OCI-LY1 (cell line): ENCODE data around the gene AGR3.

Experiments used
- H2AFZ ChIP-seq: fragments of 200-600 bp; sonication (generic), shearing (Covaris generic); 2 replicates; pipeline ENCODE4 v1.6.0; 2014; ENCODE audit warnings: antibody characterized with exemption, mild to moderate bottlenecking, low read length
- H3F3A ChIP-seq: fragments of 200-600 bp; sonication (generic), shearing (Covaris generic); 2 replicates; pipeline ENCODE4 v1.6.0; 2014; ENCODE audit warnings: mild to moderate bottlenecking, antibody characterized with exemption, low read length, moderate library complexity; ENCODE audit not compliant: insufficient read depth
- H3K27ac ChIP-seq: fragments of 200-600 bp; sonication (generic); 2 replicates; pipeline ENCODE4 v1.5.1; 2014; ENCODE audit warnings: low read length, mixed run types, mild to moderate bottlenecking, low read depth; ENCODE audit not compliant: poor library complexity, severe bottlenecking
- H3K27me3 ChIP-seq: fragments of 200-600 bp; sonication (generic); 2 replicates; pipeline ENCODE4 v1.6.0; 2014; ENCODE audit warnings: antibody characterized with exemption, mild to moderate bottlenecking, low read length, moderate library complexity; ENCODE audit not compliant: insufficient read depth
- H3K36me3 ChIP-seq: fragments of 200-600 bp; sonication (generic); 2 replicates; pipeline ENCODE4 v1.6.1; 2014; ENCODE audit warnings: mild to moderate bottlenecking, antibody characterized with exemption, low read length, moderate library complexity, mixed read lengths; ENCODE audit not compliant: insufficient read depth
- H3K4me1 ChIP-seq: fragments of 200-600 bp; sonication (generic); 2 replicates; pipeline ENCODE4 v1.5.1; 2014; ENCODE audit warnings: mild to moderate bottlenecking, low read length, moderate library complexity; ENCODE audit not compliant: insufficient read depth, severe bottlenecking
- H3K4me2 ChIP-seq: fragments of 200-600 bp; sonication (generic), shearing (Covaris generic); 2 replicates; pipeline ENCODE4 v1.6.1; 2014; ENCODE audit warnings: low read length
- H3K4me3 ChIP-seq: fragments of 200-600 bp; sonication (generic); 2 replicates; pipeline ENCODE4 v1.5.1; 2014; ENCODE audit warnings: low read length, low read depth, mild to moderate bottlenecking, mixed read lengths; ENCODE audit not compliant: poor library complexity, severe bottlenecking
- H3K79me2 ChIP-seq: fragments of 200-600 bp; shearing (Covaris generic); 2 replicates; pipeline ENCODE4 v1.6.1; 2016; ENCODE audit warnings: mixed run types, low read length, mixed read lengths; ENCODE audit not compliant: insufficient read depth
- H3K9ac ChIP-seq: fragments of 200-600 bp; sonication (generic), shearing (Covaris generic); 2 replicates; pipeline ENCODE4 v1.6.1; 2014; ENCODE audit warnings: mild to moderate bottlenecking, low read length, mixed read lengths
- H3K9me2 ChIP-seq: fragments of 200-600 bp; sonication (generic), shearing (Covaris generic); 2 replicates; pipeline ENCODE4 v1.6.1; 2014; ENCODE audit warnings: low read depth, mild to moderate bottlenecking, low read length, mixed read lengths
- H3K9me3 ChIP-seq: fragments of 200-600 bp; shearing (Covaris generic); 2 replicates; pipeline ENCODE4 v1.6.1; 2014; ENCODE audit warnings: low read length, mixed read lengths
- H4K20me1 ChIP-seq: fragments of 200-600 bp; sonication (generic), shearing (Covaris generic); 2 replicates; pipeline ENCODE4 v1.6.0; 2016; ENCODE audit warnings: mild to moderate bottlenecking, low read length; ENCODE audit not compliant: insufficient read depth
- CTCF ChIP-seq: fragments of 200-600 bp; sonication (generic), shearing (Covaris generic); IDR thresholded peaks from 2 replicates; pipeline ENCODE4 v1.5.1; 2017; ENCODE audit warnings: mild to moderate bottlenecking, antibody characterized with exemption, low read length, moderate library complexity, mixed read lengths
- EZH2 ChIP-seq: fragments of 200-600 bp; sonication (generic), shearing (Covaris generic); IDR thresholded peaks from 2 replicates; pipeline ENCODE4 v1.8.0; 2017; ENCODE audit warnings: borderline replicate concordance, mixed run types, mild to moderate bottlenecking, antibody characterized with exemption, low read length, moderate library complexity, mixed read lengths

AGR3 gene

GRCh38 chr7:16822029-16822428 is 59.8 kb downstream of the AGR3 start:
- Histone ChIP-seq H2AFZ (no peak overlapping the region), H3K9me2 (no peaks in the 10 kb centered on the region), H3K36me3 (no peaks in the 10 kb centered on the region), H3K9me3 (no peaks in the 10 kb centered on the region), H3K4me1 (peaks cover 16% of the 10 kb centered on the region), H4K20me1 (no peaks in the 10 kb centered on the region), H3K27me3 (no peaks in the 10 kb centered on the region), H3K27ac (no peak overlapping the region), H3F3A (no peaks in the 10 kb centered on the region), H3K79me2 (no peaks in the 10 kb centered on the region), H3K4me3 (no peak overlapping the region), H3K4me2 (no peak overlapping the region), H3K9ac (no peak overlapping the region)
- TF ChIP-seq EZH2 (no peak), CTCF (no peak)

DNA sequence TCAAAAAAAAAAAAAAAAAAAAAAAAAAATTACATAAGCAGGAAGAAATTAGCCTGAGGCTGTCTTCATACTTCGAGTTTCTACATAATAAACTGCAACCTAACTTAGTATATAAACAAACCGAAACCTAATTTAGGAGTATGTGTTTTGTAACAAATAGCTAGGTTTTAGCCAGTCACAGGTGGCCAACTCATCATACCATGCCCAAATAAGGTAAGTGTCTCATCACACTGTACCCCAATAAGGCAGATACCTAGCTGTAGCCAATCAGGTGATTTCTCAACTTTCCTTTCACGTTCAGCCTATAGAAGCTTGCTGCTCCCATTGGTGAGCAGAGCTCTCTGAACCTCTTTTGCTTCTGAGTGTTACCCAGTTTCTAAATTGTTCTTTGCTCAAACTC is 63.1 kb downstream of the AGR3 start:
- Histone ChIP-seq H3K4me1 (peaks cover 22% of the 10 kb centered on the region), H4K20me1 (no peaks in the 10 kb centered on the region), H3F3A (no peaks in the 10 kb centered on the region), H3K79me2 (no peaks in the 10 kb centered on the region), H3K4me2 (no peak overlapping the region), H3K9me2 (no peaks in the 10 kb centered on the region), H3K4me3 (no peak overlapping the region), H3K27me3 (no peaks in the 10 kb centered on the region), H2AFZ (no peak overlapping the region), H3K36me3 (no peaks in the 10 kb centered on the region), H3K27ac (no peak overlapping the region), H3K9me3 (no peaks in the 10 kb centered on the region), H3K9ac (no peak overlapping the region)
- TF ChIP-seq CTCF: no peak
- TF ChIP-seq EZH2: no peak

GRCh38 chr7:16817536-16817935 is 64.2 kb downstream of the AGR3 start:
- Histone ChIP-seq H3K4me1 (peaks cover 33% of the 10 kb centered on the region), H3K9ac (no peak overlapping the region), H3K79me2 (no peaks in the 10 kb centered on the region), H2AFZ (no peak overlapping the region), H3K9me3 (no peaks in the 10 kb centered on the region), H3K27ac (no peak overlapping the region), H4K20me1 (no peaks in the 10 kb centered on the region), H3K4me2 (no peak overlapping the region), H3K4me3 (no peak overlapping the region), H3K9me2 (no peaks in the 10 kb centered on the region), H3K36me3 (no peaks in the 10 kb centered on the region), H3K27me3 (no peaks in the 10 kb centered on the region), H3F3A (no peaks in the 10 kb centered on the region)
- TF ChIP-seq CTCF: no peak
- no peak for TF ChIP-seq EZH2
